Measurements from ENCODE around the gene WNT16.

- TF ChIP-seq ZNF274 (IDR thresholded peaks at IDR 0.05; ENCODE audit: low read depth, low read length) (no peak), YY1 (IDR thresholded peaks at IDR 0.05; ENCODE audit: insufficient read depth, insufficient read length) (no peak)
Measured at GRCh38 chr7:121279060-121279620, 49.7 kb upstream of the WNT16 start.

Measured in NT2/D1 (cell line).